Lower leg skin (tissue), 3 donors: Measurements from ENCODE around the gene SESN1.

Source experiments
- CTCF ChIP-seq, 3 donors: fragments of 450-650 bp; IDR thresholded peaks; one replicate each; pipeline ENCODE4 v1.5.1; 2016; ENCODE audit warnings: antibody characterized with exemption in 3 of 3, mild to moderate bottlenecking in 3 of 3, moderate library complexity in 2 of 3
- POLR2A ChIP-seq, 2 donors: fragments of 450-650 bp; IDR thresholded peaks; one replicate each; pipeline ENCODE4 v1.6.1; 2016 to 2017; ENCODE audit warnings: antibody characterized with exemption in 2 of 2, mild to moderate bottlenecking in 1 of 2, moderate library complexity in 1 of 2

- no peak for TF ChIP-seq CTCF (IDR thresholded peaks at IDR 0.05)
- TF ChIP-seq POLR2A (IDR thresholded peaks at IDR 0.05), result no peak
Observed at GRCh38 chr6:109059571-109060021, 35.0 kb downstream of the SESN1 start.
